ENCODE data around the gene TRDMT1. TPM values are rescaled to one million over a fixed set of nuclear protein-coding genes. Genes with fewer than 3 reads are reported as not detected.
A peak's percentile ranks its signal among the peaks of the same experiment; 100 is the strongest.

The TRDMT1 gene
- polyA plus RNA-seq, 1 donor from 2014 or later: 25.4 TPM

DNA sequence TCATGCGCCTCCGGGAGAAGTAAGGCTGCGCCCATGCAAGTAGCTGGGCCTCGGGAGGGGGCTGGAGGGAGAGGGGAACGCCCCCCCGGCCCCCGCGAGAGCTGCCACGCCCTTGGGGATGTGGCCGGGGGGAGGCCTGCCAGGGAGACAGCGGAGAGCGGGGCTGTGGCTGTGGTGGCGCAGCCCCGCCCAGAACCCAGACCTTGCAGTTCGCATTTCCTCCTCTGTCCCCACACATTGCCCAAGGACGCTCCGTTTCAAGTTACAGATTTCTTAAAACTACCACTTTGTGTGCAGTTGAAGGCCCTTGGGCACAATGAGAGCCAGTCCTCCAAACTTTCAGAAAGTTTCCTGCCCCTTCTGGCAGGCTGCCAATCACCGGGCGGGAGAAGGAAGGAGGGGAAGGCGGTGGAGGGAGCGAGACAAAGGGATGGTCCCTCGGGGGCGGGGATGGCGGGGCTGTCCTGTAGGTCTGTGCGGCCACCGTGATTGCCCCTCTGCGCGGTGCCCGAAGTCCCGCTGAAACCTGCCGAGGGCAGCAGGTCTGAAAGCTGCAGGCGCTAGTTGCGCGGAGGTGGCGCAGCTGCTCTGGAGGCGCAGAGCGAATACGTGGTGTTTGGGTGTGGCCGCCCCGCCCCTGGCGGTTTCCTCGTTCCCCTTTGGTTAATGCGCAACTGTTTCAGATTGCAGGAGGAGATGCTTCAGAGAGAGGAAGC is 28.7 kb upstream of the TRDMT1 start:
- no peak overlapping the region for H3K27ac ChIP-seq (ENCODE audit: low read length)
- peaks cover 37% of the 10 kb centered on the region for H3K79me2 ChIP-seq (replicated peaks; ENCODE audit: insufficient read depth, low read length)

DNA sequence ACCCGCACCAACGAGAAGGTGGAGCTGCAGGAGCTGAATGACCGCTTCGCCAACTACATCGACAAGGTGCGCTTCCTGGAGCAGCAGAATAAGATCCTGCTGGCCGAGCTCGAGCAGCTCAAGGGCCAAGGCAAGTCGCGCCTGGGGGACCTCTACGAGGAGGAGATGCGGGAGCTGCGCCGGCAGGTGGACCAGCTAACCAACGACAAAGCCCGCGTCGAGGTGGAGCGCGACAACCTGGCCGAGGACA is 28.2 kb upstream of the TRDMT1 start:
- Histone ChIP-seq H3K79me2 (replicated peaks; ENCODE audit: insufficient read depth, low read length) (peaks cover 37% of the 10 kb centered on the region), H3K4me3 (ENCODE audit: low read length) (peak overlapping the region; percentile 99), H2AFZ (ENCODE audit: low read depth, low read length) (no peak overlapping the region), H3K9me2 (ENCODE audit: insufficient read depth, low read length) (no peaks in the 10 kb centered on the region), H3K36me3 (ENCODE audit: insufficient read depth, low read length) (peaks cover 1% of the 10 kb centered on the region), H3F3A (ENCODE audit: insufficient read depth, low read length, poor library complexity, severe bottlenecking) (no peaks in the 10 kb centered on the region), H4K20me1 (ENCODE audit: insufficient read depth) (no peaks in the 10 kb centered on the region), H3K9ac (ENCODE audit: low read length) (peak overlapping the region; percentile 80), H3K4me2 (ENCODE audit: low read length) (peak overlapping the region; percentile 66), H3K9me3 (ENCODE audit: low read length) (no peaks in the 10 kb centered on the region), H3K27ac (ENCODE audit: low read length) (peak overlapping the region; percentile 64), H3K27me3 (ENCODE audit: insufficient read depth, low read depth, low read length) (no peaks in the 10 kb centered on the region)
- TF ChIP-seq EP300 (conservative IDR thresholded peaks at IDR 0.05; ENCODE audit: poor library complexity, severe bottlenecking) (no peak), POLR2AphosphoS5 (IDR thresholded peaks at IDR 0.05) (no peak), TAF1 (IDR thresholded peaks at IDR 0.05; ENCODE audit: low read depth) (peak; percentile 14), MXI1 (conservative IDR thresholded peaks at IDR 0.05; ENCODE audit: poor library complexity, severe bottlenecking) (peak; percentile 28)
- TF ChIP-seq, protein P1, sequence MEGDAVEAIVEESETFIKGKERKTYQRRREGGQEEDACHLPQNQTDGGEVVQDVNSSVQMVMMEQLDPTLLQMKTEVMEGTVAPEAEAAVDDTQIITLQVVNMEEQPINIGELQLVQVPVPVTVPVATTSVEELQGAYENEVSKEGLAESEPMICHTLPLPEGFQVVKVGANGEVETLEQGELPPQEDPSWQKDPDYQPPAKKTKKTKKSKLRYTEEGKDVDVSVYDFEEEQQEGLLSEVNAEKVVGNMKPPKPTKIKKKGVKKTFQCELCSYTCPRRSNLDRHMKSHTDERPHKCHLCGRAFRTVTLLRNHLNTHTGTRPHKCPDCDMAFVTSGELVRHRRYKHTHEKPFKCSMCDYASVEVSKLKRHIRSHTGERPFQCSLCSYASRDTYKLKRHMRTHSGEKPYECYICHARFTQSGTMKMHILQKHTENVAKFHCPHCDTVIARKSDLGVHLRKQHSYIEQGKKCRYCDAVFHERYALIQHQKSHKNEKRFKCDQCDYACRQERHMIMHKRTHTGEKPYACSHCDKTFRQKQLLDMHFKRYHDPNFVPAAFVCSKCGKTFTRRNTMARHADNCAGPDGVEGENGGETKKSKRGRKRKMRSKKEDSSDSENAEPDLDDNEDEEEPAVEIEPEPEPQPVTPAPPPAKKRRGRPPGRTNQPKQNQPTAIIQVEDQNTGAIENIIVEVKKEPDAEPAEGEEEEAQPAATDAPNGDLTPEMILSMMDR (IDR thresholded peaks at IDR 0.05; ENCODE audit: poor library complexity, severe bottlenecking): no peak

More for the DNA sequence above, 28.7 kb upstream of the TRDMT1 start:
- Histone ChIP-seq H3F3A (ENCODE audit: insufficient read depth, low read length, poor library complexity, severe bottlenecking) (no peaks in the 10 kb centered on the region), H2AFZ (ENCODE audit: low read depth, low read length) (no peak overlapping the region), H3K36me3 (ENCODE audit: insufficient read depth, low read length) (peaks cover 6% of the 10 kb centered on the region), H4K20me1 (ENCODE audit: insufficient read depth) (no peaks in the 10 kb centered on the region), H3K9ac (ENCODE audit: low read length) (peak overlapping the region; percentile 80), H3K4me2 (ENCODE audit: low read length) (peak overlapping the region; percentile 66), H3K4me3 (ENCODE audit: low read length) (peak overlapping the region; percentile 99), H3K27me3 (ENCODE audit: insufficient read depth, low read depth, low read length) (no peaks in the 10 kb centered on the region), H3K9me2 (ENCODE audit: insufficient read depth, low read length) (no peaks in the 10 kb centered on the region), H3K9me3 (ENCODE audit: low read length) (no peaks in the 10 kb centered on the region)
- TF ChIP-seq TAF1 (IDR thresholded peaks at IDR 0.05; ENCODE audit: low read depth): peak; percentile 4
- no peak for TF ChIP-seq SMC3 (conservative IDR thresholded peaks at IDR 0.05; ENCODE audit: poor library complexity)
- TF ChIP-seq RAD21 (conservative IDR thresholded peaks at IDR 0.05): no peak
- no peak for TF ChIP-seq POLR2AphosphoS5 (IDR thresholded peaks at IDR 0.05)
- no peak for TF ChIP-seq EZH2 (IDR thresholded peaks at IDR 0.05; ENCODE audit: borderline replicate concordance, insufficient read depth, low read length, poor library complexity, severe bottlenecking)
- TF ChIP-seq MXI1 (conservative IDR thresholded peaks at IDR 0.05; ENCODE audit: poor library complexity, severe bottlenecking): peak; percentile 23
- TF ChIP-seq, protein P1 (IDR thresholded peaks at IDR 0.05; ENCODE audit: poor library complexity, severe bottlenecking): no peak
- TF ChIP-seq EP300 (conservative IDR thresholded peaks at IDR 0.05; ENCODE audit: poor library complexity, severe bottlenecking): no peak
- TF ChIP-seq, protein P2, sequence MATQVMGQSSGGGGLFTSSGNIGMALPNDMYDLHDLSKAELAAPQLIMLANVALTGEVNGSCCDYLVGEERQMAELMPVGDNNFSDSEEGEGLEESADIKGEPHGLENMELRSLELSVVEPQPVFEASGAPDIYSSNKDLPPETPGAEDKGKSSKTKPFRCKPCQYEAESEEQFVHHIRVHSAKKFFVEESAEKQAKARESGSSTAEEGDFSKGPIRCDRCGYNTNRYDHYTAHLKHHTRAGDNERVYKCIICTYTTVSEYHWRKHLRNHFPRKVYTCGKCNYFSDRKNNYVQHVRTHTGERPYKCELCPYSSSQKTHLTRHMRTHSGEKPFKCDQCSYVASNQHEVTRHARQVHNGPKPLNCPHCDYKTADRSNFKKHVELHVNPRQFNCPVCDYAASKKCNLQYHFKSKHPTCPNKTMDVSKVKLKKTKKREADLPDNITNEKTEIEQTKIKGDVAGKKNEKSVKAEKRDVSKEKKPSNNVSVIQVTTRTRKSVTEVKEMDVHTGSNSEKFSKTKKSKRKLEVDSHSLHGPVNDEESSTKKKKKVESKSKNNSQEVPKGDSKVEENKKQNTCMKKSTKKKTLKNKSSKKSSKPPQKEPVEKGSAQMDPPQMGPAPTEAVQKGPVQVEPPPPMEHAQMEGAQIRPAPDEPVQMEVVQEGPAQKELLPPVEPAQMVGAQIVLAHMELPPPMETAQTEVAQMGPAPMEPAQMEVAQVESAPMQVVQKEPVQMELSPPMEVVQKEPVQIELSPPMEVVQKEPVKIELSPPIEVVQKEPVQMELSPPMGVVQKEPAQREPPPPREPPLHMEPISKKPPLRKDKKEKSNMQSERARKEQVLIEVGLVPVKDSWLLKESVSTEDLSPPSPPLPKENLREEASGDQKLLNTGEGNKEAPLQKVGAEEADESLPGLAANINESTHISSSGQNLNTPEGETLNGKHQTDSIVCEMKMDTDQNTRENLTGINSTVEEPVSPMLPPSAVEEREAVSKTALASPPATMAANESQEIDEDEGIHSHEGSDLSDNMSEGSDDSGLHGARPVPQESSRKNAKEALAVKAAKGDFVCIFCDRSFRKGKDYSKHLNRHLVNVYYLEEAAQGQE (IDR thresholded peaks at IDR 0.05; ENCODE audit: borderline replicate concordance): no peak
